HepG2 (cell line): Measurements from ENCODE around the gene SLC20A1. TPM values are rescaled to one million over a fixed set of nuclear protein-coding genes. Genes with fewer than 3 reads are reported as not detected.

Experiments used
- ATAC-seq: fragments of 200-7000 bp; cut with Tn5 transposase; 3 replicates; pipeline ENCODE4 v1.9.1; 2020; ENCODE audit warnings: mild to moderate bottlenecking, moderate library complexity
- BruUV-seq: library from RNA; stranded (reverse); fragments of 400-500 nt; replicated peaks from 2 replicates; lab custom pipeline; 2021; lab: Mats Ljungman, UMichigan
- CTCF ChIA-PET: fragments of 300-600 bp; formaldehyde crosslinking; extraction: SDS; loops from one replicate; lab custom pipeline; 2021; ENCODE audit warnings: low total read pairs, inconsistent platforms, low intra/inter-chr PET ratio; lab: Yijun Ruan, JAX
- POLR2A ChIA-PET: fragments of 350-600 bp; sonication (Branson Sonifier 250); formaldehyde crosslinking; loops from one replicate; lab custom pipeline; 2020; ENCODE audit warnings: antibody characterized with exemption, inconsistent platforms; lab: Yijun Ruan, JAX
- DNase-seq: peaks from one replicate; pipeline ENCODE4 v3.0.0-alpha.2; 2015; ENCODE audit warnings: low spot score
- FAIRE-seq: peaks from 3 replicates; lab custom pipeline; 2011; peaks lifted over from hg19 to GRCh38; lab: Jason Lieb, UNC
- H2AFZ ChIP-seq: one replicate; pipeline ENCODE4 v1.6.1; 2011; ENCODE audit warnings: low read length, inconsistent platforms
- H3K27ac ChIP-seq: fragments of 300-600 bp; 3 replicates; pipeline ENCODE4 v1.8.0; 2011; ENCODE audit warnings: mixed run types, mild to moderate bottlenecking, mixed read lengths, low read length, inconsistent platforms; ENCODE audit not compliant: insufficient read depth; ENCODE audit errors: extremely low read length
- H3K27me3 ChIP-seq, 2 experiments: fragments of 200-600 bp in 1 of 2; 2 replicates in 1 of 2; 3 replicates in 1 of 2; pipeline versions ENCODE4 v1.6.0 to v1.8.0; 2011; ENCODE audit warnings: low read length in 2 of 2, mild to moderate bottlenecking in 2 of 2, moderate library complexity in 2 of 2, inconsistent platforms in 1 of 2; ENCODE audit not compliant: insufficient read depth in 2 of 2, control insufficient read depth in 1 of 2
- H3K36me3 ChIP-seq, 2 experiments: fragments of 200-600 bp in 1 of 2; replicated peaks in 1 of 2; 2 replicates in 1 of 2; 3 replicates in 1 of 2; pipeline versions ENCODE4 v1.5.1 to v1.8.0; 2011; ENCODE audit warnings: low read length in 2 of 2, inconsistent platforms in 1 of 2; ENCODE audit not compliant: insufficient read depth in 2 of 2, control insufficient read depth in 1 of 2
- H3K4me1 ChIP-seq: 2 replicates; pipeline ENCODE4 v1.5.1; 2012; ENCODE audit warnings: low read length, inconsistent platforms; ENCODE audit not compliant: insufficient read depth
- H3K4me2 ChIP-seq: 2 replicates; pipeline ENCODE4 v1.6.0; 2011; ENCODE audit warnings: low read depth, low read length, inconsistent platforms
- H3K4me3 ChIP-seq, 3 experiments: fragments of 200-600 bp in 1 of 3; sonication (generic), shearing (Covaris generic) in 1 of 3; replicated peaks in 1 of 3; 2 replicates each; pipeline ENCODE4 v1.5.1; 2011 to 2016; ENCODE audit warnings: low read length in 3 of 3, inconsistent platforms in 2 of 3, low read depth in 2 of 3, mild to moderate bottlenecking in 2 of 3, control low read depth in 1 of 3, mixed read lengths in 1 of 3; ENCODE audit not compliant: insufficient read depth in 1 of 3
- H3K79me2 ChIP-seq: one replicate; pipeline ENCODE4 v1.6.1; 2011; ENCODE audit warnings: low read length, inconsistent platforms; ENCODE audit not compliant: insufficient read depth
- H3K9ac ChIP-seq: 2 replicates; pipeline ENCODE4 v1.6.0; 2011; ENCODE audit warnings: mild to moderate bottlenecking, low read depth, low read length, inconsistent platforms; ENCODE audit not compliant: insufficient read depth
- H3K9me3 ChIP-seq: 2 replicates; pipeline ENCODE4 v1.5.1; 2012; ENCODE audit warnings: mild to moderate bottlenecking, low read length
- H4K20me1 ChIP-seq: 2 replicates; pipeline ENCODE4 v1.6.0; 2011; ENCODE audit warnings: inconsistent platforms, mild to moderate bottlenecking, low read length, moderate library complexity; ENCODE audit not compliant: insufficient read depth
- AGO1 ChIP-seq: fragments of 200-400 bp; formaldehyde crosslinking; IDR thresholded peaks from 2 replicates; pipeline ENCODE4 v1.6.1; 2017; ENCODE audit warnings: mild to moderate bottlenecking, low read depth, low read length, moderate library complexity; ENCODE audit not compliant: poor library complexity, severe bottlenecking
- SRY ChIP-seq: sonication (generic); formaldehyde crosslinking; IDR thresholded peaks from 2 replicates; pipeline ENCODE4 v1.8.0; 2022; ENCODE audit warnings: mild to moderate bottlenecking, missing genetic modification reagents
- TOE1 ChIP-seq: sonication (generic); formaldehyde crosslinking; IDR thresholded peaks from 2 replicates; pipeline ENCODE4 v1.4.0; 2020; ENCODE audit warnings: mild to moderate bottlenecking, missing genetic modification reagents
- ZNF382 ChIP-seq: sonication (generic); formaldehyde crosslinking; IDR thresholded peaks from 2 replicates; pipeline ENCODE4 v1.5.0; 2020; ENCODE audit warnings: missing genetic modification reagents, mild to moderate bottlenecking, borderline replicate concordance
- ZNF792 ChIP-seq: IDR thresholded peaks from 2 replicates; pipeline ENCODE4 v1.6.1; 2016
- WGBS: methylation state at CpG from one replicate; pipeline ENCODE4 v1.1.6; 2017; ENCODE audit warnings: low lambda C conversion rate; 5-methylcytosine and 5-hydroxymethylcytosine counted together
- in situ Hi-C: cut with HindIII; loops from 2 replicates; pipeline ENCODE4 v1.10.0; 2017; ENCODE audit warnings: low pct_unique_long_range_greater_than_20kb; ENCODE audit not compliant: extremely low pct_ligation_motif_present
- intact Hi-C: fragments of 100-400 bp; cut with micrococcal nuclease; formaldehyde crosslinking; loops from one replicate; pipeline ENCODE4 v1.10.0; 2022; ENCODE audit not compliant: unreplicated experiment
- polyA plus RNA-seq, 8 experiments: library from polyadenylated mRNA; depleted of rRNA in 3 of 8; stranded (reverse) in 7 of 8; unstranded in 1 of 8; fragments of >200 nt; fragmentation: Illumina TruSeq in 4 of 8; extraction: Trizol in 4 of 8; gene quantifications; 2 replicates each; pipeline versions ENCODE4 v1.2.1 to v1.2.3, GENCODE V29; 2011 to 2016; ENCODE audit warnings: low read depth in 4 of 8, missing spikeins in 1 of 8, mixed read lengths in 1 of 8; ENCODE audit not compliant: insufficient read depth in 1 of 8
- total RNA-seq, 5 experiments: library from RNA; depleted of rRNA; stranded (reverse); fragments of >200 nt; fragmentation: Illumina TruSeq; extraction: Trizol; gene quantifications; 2 replicates each; pipeline ENCODE4 v1.2.3, GENCODE V29; 2016; ENCODE audit warnings: low read depth in 1 of 5
- TF ChIP-seq, protein P1 (sequence below): sonication (generic); formaldehyde crosslinking; IDR thresholded peaks from 2 replicates; pipeline ENCODE4 v1.9.0; 2022; ENCODE audit warnings: missing genetic modification reagents, mild to moderate bottlenecking, borderline replicate concordance

The SLC20A1 gene
- total and polyA plus RNA-seq, 2 of the 13 experiments (the other 11 are each of a cell fraction or from before 2014, with no cell fraction given), result 54.0 to 85.9 TPM

- Histone ChIP-seq H3K79me2 (no peaks in the 10 kb centered on the region), H3K9ac (no peak overlapping the region), H3K4me2 (no peak overlapping the region), H2AFZ (no peak overlapping the region), H4K20me1 (no peaks in the 10 kb centered on the region), H3K27me3 (peaks cover under 1 to 7% of the 10 kb centered on the region in 2 experiments; a peak in 2 of 5 replicates), H3K4me3 (no peak overlapping the region), H3K36me3 (no peaks in the 10 kb centered on the region), H3K9me3 (no peaks in the 10 kb centered on the region), H3K27ac (no peak overlapping the region), H3K4me1 (peaks cover 15% of the 10 kb centered on the region; the same call in 1 of the 2 replicates)
- FAIRE-seq (no peak), DNase-seq (no peak), ATAC-seq (no peak)
- in situ Hi-C loops, result no loop called here
- ChIA-PET CTCF (interaction anchor here (7.3 kb wide), 1 partner anchor 104 kb away, joined by 113 read pairs; no protein-coding TSS in a partner anchor), POLR2A (interaction anchor here (0.9 to 1.0 kb wide), 2 partner anchors 23 to 103 kb away, joined by 3 read pairs; partner anchors contain the start of gene SLC20A1)
- WGBS, result 5% methylated on average over 3 of the region's 3 CpGs
- TF ChIP-seq ZNF792 (CRISPR knock-in tag), result no peak
- no peak for TF ChIP-seq AGO1
- TF ChIP-seq ZNF382 (CRISPR knock-in tag), result no peak
- TF ChIP-seq, protein P1, sequence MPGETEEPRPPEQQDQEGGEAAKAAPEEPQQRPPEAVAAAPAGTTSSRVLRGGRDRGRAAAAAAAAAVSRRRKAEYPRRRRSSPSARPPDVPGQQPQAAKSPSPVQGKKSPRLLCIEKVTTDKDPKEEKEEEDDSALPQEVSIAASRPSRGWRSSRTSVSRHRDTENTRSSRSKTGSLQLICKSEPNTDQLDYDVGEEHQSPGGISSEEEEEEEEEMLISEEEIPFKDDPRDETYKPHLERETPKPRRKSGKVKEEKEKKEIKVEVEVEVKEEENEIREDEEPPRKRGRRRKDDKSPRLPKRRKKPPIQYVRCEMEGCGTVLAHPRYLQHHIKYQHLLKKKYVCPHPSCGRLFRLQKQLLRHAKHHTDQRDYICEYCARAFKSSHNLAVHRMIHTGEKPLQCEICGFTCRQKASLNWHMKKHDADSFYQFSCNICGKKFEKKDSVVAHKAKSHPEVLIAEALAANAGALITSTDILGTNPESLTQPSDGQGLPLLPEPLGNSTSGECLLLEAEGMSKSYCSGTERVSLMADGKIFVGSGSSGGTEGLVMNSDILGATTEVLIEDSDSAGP (CRISPR knock-in tag), result no peak
- TF ChIP-seq SRY (CRISPR knock-in tag), result no peak
- no peak for TF ChIP-seq TOE1
- BruUV-seq, result no TSS peak
- intact Hi-C loops, result no loop called here
These were observed 23.2 kb upstream of the SLC20A1 start for GRCh38 chr2:112622528-112622849.
